ENCODE measurements around the gene UBR3.

DNA sequence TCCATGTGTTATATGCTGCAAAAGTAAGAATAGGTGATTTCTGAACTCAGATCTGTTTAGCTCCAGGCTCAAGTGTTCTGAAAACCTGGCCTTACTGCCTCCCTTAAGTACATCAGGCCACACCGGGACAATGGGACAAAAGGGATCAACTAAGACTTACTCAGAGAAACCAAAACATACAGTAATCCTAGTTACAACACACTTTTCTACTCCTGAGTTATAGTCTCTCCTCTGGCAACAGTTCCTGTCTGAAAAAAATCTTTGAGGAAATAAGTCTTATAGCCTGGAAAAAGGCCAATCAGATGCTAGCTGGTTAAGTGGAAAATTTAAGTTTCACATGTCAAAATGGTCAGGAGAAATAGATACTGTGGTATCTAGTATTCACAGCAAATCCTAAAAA, 8.1 kb upstream of the UBR3 start:
- TF ChIP-seq, protein P1, sequence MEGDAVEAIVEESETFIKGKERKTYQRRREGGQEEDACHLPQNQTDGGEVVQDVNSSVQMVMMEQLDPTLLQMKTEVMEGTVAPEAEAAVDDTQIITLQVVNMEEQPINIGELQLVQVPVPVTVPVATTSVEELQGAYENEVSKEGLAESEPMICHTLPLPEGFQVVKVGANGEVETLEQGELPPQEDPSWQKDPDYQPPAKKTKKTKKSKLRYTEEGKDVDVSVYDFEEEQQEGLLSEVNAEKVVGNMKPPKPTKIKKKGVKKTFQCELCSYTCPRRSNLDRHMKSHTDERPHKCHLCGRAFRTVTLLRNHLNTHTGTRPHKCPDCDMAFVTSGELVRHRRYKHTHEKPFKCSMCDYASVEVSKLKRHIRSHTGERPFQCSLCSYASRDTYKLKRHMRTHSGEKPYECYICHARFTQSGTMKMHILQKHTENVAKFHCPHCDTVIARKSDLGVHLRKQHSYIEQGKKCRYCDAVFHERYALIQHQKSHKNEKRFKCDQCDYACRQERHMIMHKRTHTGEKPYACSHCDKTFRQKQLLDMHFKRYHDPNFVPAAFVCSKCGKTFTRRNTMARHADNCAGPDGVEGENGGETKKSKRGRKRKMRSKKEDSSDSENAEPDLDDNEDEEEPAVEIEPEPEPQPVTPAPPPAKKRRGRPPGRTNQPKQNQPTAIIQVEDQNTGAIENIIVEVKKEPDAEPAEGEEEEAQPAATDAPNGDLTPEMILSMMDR (conservative IDR thresholded peaks at IDR 0.05), result no peak
- no peak for TF ChIP-seq EZH2 (IDR thresholded peaks at IDR 0.05; ENCODE audit: low read depth)
